NCI-H526 treated with DMSO at 0.1 percent for 48 hours (cell line): ENCODE measurements around the gene POLR3A.

Source experiments
- DNase-seq: peaks from one replicate; lab custom pipeline; 2025; lab: John Stamatoyannopoulos, UW

Gene POLR3A

DNA sequence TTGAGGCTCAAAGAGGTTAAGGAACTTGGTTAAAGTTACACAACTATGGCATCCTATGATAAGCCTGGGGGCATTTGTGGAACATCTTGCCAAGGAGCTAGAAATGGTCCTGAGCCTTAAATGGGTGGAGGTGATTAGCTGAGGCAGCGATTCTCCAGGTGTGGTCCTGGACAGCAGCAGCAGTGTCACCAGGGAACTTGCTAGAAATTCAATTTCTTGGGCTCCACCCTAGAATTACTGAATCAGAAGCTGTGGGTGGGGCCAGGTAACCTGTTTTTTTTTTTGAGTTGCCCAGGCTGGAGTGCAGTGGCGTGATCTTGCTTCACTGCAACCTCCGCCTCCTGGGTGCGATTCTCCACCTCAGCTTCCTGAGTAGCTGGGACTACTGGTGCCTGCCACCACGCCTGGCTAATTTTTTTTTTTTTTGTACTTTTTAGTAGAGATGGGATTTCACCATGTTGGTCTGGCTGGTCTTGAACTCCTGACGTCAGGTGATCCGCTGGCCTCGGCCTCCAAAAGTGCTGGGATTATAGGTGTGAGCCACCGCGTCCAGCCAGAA, 17.5 kb upstream of the POLR3A start:
- DNase-seq, result no peak

DNA sequence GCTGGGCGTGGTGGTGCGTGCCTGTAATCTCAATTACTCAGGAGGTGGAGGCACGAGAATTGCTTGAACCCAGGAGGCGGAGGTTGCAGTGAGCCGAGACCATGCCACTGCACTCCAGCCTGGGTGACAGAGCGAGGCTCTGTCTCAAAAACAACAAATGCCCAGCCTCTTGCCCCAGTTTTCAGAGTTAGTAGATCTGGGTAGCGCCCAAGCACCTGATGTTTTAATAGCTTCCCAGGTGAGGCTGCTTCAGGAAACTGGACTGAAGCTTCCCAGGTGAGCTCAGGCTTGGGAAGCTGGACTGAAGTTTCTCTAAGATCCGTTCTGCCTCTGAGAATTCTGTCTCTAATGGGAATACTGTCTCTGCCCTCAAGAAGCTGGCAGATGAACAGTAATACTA, 16.5 kb upstream of the POLR3A start:
- no peak for DNase-seq

GRCh38 chr10:78045237-78045636, 15.9 kb upstream of the POLR3A start:
- DNase-seq, result no peak

DNA sequence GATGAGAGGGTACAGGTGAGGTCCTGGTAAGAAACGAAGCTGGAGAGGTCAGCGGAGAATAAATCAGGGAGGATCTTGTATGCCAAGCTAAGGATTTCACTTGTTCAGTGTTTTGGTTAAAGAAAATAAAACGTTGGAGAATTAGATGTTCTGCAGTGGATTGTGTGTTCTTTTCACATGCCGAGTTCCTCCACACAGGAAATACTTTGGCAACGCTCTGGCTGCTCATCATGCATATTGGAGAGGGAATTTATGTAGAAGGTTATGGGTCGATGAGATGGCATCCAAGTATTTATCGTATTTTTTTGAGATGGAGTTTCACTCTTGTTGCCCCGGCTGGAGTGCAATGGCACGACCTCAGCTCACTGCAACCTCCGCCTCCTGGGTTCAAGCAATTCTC, 15.4 kb upstream of the POLR3A start:
- no peak for DNase-seq

GRCh38 chr10:78044179-78044578, 14.9 kb upstream of the POLR3A start:
- DNase-seq, result no peak

DNA sequence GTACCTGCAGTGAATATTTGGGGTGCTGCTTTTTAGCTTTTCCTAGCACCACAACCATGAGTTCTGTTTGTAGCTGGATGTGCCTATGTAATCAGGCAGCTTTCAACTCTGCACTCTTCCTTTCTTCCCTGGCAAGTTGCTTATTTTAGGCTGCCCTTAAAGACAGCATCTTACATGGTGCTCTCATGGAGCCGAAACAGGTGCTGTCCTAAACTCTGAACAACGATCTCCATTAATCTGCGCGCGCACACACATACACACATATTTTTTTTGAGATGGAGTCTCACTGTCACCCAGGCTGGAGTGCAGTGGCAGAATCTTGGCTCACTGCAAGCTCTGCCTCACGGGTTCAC, 13.4 kb upstream of the POLR3A start:
- DNase-seq, result no peak

GRCh38 chr10:78042058-78042751, 12.9 kb upstream of the POLR3A start:
- no peak for DNase-seq

DNA sequence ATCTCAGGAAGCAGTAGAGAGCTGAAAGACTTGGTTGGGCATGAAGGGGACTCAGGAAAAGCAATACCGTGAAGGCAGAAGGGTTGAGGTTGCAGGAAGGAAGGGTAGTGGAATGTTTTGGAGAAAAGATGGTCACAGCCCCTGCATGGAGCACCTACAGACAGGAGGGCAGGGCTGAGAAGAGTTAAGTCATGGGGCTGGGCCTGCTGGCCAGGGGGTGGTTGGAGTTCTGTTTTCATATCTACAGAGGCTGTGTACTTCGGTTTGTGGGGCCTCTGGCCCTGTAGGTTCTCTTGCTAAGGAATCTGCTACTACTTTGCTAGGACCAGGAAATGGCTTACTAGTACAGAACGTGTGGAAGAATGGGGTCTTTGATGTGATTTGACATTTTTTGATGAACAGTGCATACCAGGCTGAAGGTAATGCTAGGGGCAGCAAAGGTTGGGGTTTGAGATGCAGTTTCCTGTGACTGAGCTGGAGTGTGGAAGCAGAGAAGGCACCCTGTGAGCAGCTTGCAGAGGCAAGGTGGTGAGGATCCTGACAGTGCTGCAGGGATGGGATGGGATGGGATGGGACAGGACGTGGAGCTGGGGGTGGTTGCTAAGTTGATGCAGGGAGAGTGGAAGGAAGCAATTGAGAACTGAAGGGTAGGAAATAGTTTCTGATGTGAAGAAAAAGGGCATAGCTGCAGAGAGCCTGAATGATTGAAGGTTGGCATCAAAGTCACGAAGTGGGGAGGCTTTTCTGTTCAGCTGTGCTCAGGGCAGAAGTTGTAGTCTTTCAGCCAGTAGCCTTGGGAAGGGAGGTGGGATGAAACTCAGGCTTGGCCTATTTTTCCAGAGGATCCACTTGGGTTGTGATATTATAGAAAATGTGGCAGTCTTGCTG, 12.1 kb upstream of the POLR3A start:
- no peak for DNase-seq

- DNase-seq, result no peak
Observed at GRCh38 chr10:78039743-78040142, 10.4 kb upstream of the POLR3A start.

GRCh38 chr10:78038791-78039547, 9.7 kb upstream of the POLR3A start:
- no peak for DNase-seq

GRCh38 chr10:78038105-78038504, 8.8 kb upstream of the POLR3A start:
- no peak for DNase-seq

GRCh38 chr10:78035933-78036583, 6.7 kb upstream of the POLR3A start:
- DNase-seq, result no peak

- DNase-seq, result no peak
Observed at GRCh38 chr10:78035437-78035836, 6.1 kb upstream of the POLR3A start.

DNA sequence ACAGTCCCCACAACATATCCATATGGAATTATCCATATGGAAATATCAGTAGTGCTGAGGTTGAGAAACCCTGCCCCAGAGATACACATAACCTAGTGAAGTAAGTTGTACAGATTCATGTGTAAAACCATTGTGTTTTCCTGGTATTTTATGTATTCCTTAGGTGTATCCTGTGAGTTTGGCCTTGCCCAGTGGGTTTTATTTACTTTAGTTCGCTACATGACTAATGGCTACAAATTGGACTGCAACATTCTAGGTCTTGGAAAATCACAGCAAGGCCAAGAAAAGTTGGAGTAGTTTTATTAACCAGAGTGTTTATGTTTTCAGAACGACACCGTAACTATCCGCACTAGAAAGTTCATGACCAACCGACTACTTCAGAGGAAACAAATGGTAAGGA, 5.7 kb upstream of the POLR3A start:
- no peak for DNase-seq

DNA sequence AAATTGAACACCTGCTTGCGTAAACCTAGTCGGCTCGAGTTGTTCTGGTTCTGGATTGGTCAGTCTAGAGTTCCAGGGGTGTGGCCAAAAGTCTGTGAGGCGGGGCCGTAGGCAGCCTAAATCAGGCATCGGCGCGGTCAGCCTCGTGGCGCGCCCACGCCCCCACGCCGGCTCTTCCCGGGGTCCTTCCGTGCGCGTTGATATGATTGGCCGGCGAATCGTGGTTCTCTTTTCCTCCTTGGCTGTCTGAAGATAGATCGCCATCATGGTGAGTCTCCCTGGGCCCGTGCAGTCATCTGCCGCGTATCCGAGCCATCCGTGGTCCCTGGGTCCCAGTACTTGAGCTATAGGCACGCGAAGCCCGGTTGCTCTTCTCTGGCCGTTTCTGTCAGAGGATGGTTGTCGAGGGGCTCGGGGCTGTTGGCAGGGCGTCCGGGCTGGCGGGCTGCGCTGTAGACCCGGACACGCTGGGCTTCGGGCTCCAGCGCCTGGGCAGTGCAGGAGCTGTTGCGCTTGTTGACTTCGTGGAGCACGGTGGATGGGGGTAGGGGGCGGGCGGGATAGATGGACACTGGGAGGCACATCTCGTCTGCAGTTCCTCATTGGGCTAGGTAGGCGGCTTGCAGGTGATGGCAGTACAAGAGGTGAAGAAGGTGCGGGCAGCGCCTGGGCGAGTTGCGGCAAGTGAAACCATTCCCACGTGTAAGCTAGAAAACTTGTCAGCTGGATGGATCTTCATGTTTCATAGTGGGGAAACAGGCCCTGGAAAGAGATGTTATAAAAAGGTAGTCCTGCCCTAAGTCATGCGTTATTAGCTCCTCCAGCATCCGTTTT, 4.5 kb upstream of the POLR3A start, which contains the start of gene RPS24:
Gene RPS24, plus strand, starts transcription at position 227 of the 834 bp plus-strand sequence. Its CDS starts 39 bp downstream, at position 266.
- peak; percentile 93 for DNase-seq

GRCh38 chr10:78033387-78033636, 4.0 kb upstream of the POLR3A start:
- no peak for DNase-seq

DNA sequence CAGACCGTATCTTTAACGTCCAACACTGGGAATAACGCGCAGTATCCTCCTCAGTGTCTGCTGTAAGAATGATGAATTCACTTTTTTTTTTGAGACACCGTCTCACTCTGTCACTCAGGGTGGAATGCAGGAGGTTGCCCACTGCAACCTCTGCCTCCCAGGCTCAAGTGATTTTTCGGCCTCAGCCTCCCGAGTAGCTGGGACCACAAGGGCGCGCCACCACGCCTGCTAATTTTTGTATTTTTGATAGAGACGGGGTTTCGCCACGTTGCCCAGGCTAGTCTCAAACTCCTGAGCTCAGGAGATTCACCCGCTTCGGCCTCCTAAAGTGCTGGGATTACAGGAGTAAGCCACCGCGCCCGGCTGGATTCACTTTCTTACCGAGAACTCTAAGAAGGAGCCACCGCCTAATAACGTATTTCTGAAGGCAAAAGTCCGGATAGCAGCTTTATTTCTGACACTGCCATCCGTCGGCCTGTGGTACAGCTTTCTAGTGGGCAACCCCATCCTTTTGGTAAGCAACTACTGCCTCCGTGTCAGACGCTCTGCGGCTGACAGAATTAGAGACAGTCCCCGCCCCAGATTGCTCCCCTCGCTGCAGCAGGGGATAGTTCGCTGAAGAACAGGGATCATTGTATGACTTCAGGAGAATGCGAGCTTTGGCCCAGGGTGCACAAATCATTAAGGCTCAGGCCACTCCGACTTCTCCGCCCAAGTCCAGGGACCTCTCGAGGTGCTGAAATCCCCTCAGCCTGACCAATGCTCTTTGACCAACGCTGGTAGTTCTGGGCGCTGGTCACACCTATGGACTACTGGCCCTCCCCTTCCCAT, 662 bp downstream of the POLR3A start:
- no peak for DNase-seq

GRCh38 chr10:78025685-78026364, 3.5 kb downstream of the POLR3A start:
- no peak for DNase-seq

GRCh38 chr10:78023741-78024140, 5.6 kb downstream of the POLR3A start:
- no peak for DNase-seq

DNA sequence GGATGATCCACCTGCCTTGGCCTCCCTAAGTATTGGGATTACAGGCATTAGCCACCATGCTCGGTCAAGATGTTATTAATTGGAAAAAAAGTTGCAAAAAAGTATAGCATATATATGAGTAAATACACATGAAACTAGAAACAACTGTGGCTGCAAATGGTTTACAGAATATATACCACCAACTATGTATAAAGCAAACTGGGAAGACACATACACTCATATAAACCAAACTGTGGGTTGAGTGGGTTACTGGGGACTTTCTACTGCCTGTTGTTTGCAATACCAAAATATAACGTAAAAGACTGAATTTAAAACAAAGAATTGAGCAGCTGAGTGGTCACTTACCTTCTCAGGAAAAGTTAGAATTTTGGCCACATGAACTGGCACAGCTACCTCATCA, 8.1 kb downstream of the POLR3A start:
- no peak for DNase-seq
